ENCODE data around the gene GRAMD1A. TPM values are rescaled to one million over a fixed set of nuclear protein-coding genes. Genes with fewer than 3 reads are reported as not detected.

The GRAMD1A gene
- total and polyA plus RNA-seq, 9 of the 15 experiments (the other 6 are each of a cell fraction or from before 2014, with no cell fraction given), result 1.4 to 63.8 (median 38.5) TPM

GRCh38 chr19:34963573-34964406 lies 36.3 kb upstream of the GRAMD1A start, which contains the start of gene ZNF792 (continued):
- TF ChIP-seq RBBP5 (IDR thresholded peaks at IDR 0.05; ENCODE audit: borderline replicate concordance, insufficient read depth, low read length, poor library complexity, severe bottlenecking) (peak; percentile 80), YY1 (IDR thresholded peaks at IDR 0.05; ENCODE audit: borderline replicate concordance in 1 of 3, control insufficient read depth in 1 of 3, extremely low read depth in 1 of 3, insufficient read depth in 3 of 3, insufficient read length in 1 of 3, insufficient replicate concordance in 2 of 3, low read depth in 1 of 3, low read length in 2 of 3) (peak in 1 of 3 experiments; percentile 11), ERF (CRISPR knock-in tag; IDR thresholded peaks at IDR 0.05) (0 out of 2 replicates have a peak, but pooled peaks have one; percentile 31), NFE2L1 (tag; IDR thresholded peaks at IDR 0.05; ENCODE audit: borderline replicate concordance, low read depth) (no peak), SRF (CRISPR knock-in tag; IDR thresholded peaks at IDR 0.05) (peak in 1 of 2 experiments; percentile 78; a peak in 1 of 4 replicates), FIP1L1 (IDR thresholded peaks at IDR 0.05; ENCODE audit: low read depth, low read length, poor library complexity, severe bottlenecking) (peak; percentile 53), FOXA1 (IDR thresholded peaks at IDR 0.05; ENCODE audit: borderline replicate concordance) (no peak), ZNF274 (IDR thresholded peaks at IDR 0.05; ENCODE audit: borderline replicate concordance, low read depth, low read length) (no peak), GMEB1 (CRISPR knock-in tag; IDR thresholded peaks at IDR 0.05) (no peak), HINFP (tag; conservative IDR thresholded peaks at IDR 0.05; ENCODE audit: low read depth) (peak; percentile 84), ZFP91 (CRISPR knock-in tag; IDR thresholded peaks at IDR 0.05) (peak; percentile 94), ESRRA (IDR thresholded peaks at IDR 0.05; ENCODE audit: borderline replicate concordance, low read depth) (no peak), POLR2G (IDR thresholded peaks at IDR 0.05; ENCODE audit: low read depth, low read length) (peak; percentile 81), HCFC1 (IDR thresholded peaks at IDR 0.05; ENCODE audit: low read depth, low read length) (peak; percentile 6; the same call in 1 of the 2 replicates), ZFP36 (IDR thresholded peaks at IDR 0.05; ENCODE audit: low read depth, low read length, partially characterized antibody) (peak; percentile 4), ZBED1 (IDR thresholded peaks at IDR 0.05) (no peak), PCBP2 (IDR thresholded peaks at IDR 0.05; ENCODE audit: low read depth, low read length, poor library complexity, severe bottlenecking) (no peak)
